Endothelial cell (in vitro differentiated cells): ENCODE results near the gene GRAP2. TPM values are rescaled to one million over a fixed set of nuclear protein-coding genes. Genes with fewer than 3 reads are reported as not detected.

Source experiments
- DNase-seq: peaks from one replicate; pipeline ENCODE4 v3.0.0; 2021; ENCODE audit warnings: low spot score
- H3K27ac Mint-ChIP-seq: one replicate; pipeline ENCODE4 v1.8.0; 2021; ENCODE audit warnings: mixed read lengths, inconsistent platforms; ENCODE audit not compliant: unreplicated experiment
- H3K27me3 Mint-ChIP-seq: one replicate; pipeline ENCODE4 v1.8.0; 2021; ENCODE audit warnings: mild to moderate bottlenecking, moderate library complexity, mixed read lengths, inconsistent platforms; ENCODE audit not compliant: unreplicated experiment
- H3K36me3 Mint-ChIP-seq: one replicate; pipeline ENCODE4 v1.8.0; 2021; ENCODE audit warnings: mild to moderate bottlenecking, low read depth, mixed read lengths, inconsistent platforms; ENCODE audit not compliant: unreplicated experiment
- H3K4me1 Mint-ChIP-seq: one replicate; pipeline ENCODE4 v1.8.0; 2021; ENCODE audit warnings: mild to moderate bottlenecking, mixed read lengths, inconsistent platforms; ENCODE audit not compliant: unreplicated experiment
- H3K4me3 Mint-ChIP-seq: one replicate; pipeline ENCODE4 v1.8.0; 2021; ENCODE audit warnings: mild to moderate bottlenecking, mixed read lengths, inconsistent platforms; ENCODE audit not compliant: unreplicated experiment
- H3K9me3 Mint-ChIP-seq: one replicate; pipeline ENCODE4 v1.8.0; 2021; ENCODE audit warnings: mixed read lengths, inconsistent platforms; ENCODE audit not compliant: unreplicated experiment
- total RNA-seq: library from RNA; stranded (reverse); fragmentation: NEBNext Ultra II Directional; extraction: Animal tissue kit (Norgen Biotek cat#: 25700); gene quantifications from one replicate; pipeline ENCODE4 v1.2.1, GENCODE V29; 2021; ENCODE audit not compliant: unreplicated experiment
- TF ChIP-seq, protein P1 (sequence below): fragments of 200-600 bp; sonication (generic); IDR thresholded peaks from one replicate; pipeline ENCODE4 v1.5.0; 2021; ENCODE audit warnings: antibody characterized with exemption; ENCODE audit not compliant: unreplicated experiment

Gene GRAP2
- total RNA-seq, 1 donor from 2014 or later, result 20.5 TPM

DNA sequence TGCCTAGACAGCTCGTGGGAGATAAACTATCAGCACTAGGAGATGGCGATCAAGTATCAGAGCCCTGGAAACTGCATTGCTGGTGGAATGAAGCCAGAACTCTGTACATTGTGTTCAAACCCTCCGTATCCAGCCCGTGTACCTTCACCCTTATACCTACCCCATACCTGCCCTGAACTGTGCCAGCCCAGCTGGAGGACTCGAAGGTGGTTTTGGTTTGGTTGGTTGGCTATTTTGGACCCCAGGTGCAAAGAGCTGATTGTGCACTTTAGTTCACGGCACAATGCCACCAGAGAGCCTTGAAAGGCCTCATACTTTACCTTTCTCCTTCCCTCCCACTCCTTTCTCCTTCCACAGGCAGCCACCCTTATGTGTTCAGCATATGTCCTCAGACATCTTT is 109.9 kb downstream of the GRAP2 start:
- Mint-ChIP-seq H3K27me3 (peaks cover 8% of the 10 kb centered on the region), H3K36me3 (peaks cover 5% of the 10 kb centered on the region), H3K9me3 (no peaks in the 10 kb centered on the region), H3K4me3 (no peak overlapping the region), H3K27ac (no peak overlapping the region), H3K4me1 (peaks cover 16% of the 10 kb centered on the region)
- TF ChIP-seq, protein P1, sequence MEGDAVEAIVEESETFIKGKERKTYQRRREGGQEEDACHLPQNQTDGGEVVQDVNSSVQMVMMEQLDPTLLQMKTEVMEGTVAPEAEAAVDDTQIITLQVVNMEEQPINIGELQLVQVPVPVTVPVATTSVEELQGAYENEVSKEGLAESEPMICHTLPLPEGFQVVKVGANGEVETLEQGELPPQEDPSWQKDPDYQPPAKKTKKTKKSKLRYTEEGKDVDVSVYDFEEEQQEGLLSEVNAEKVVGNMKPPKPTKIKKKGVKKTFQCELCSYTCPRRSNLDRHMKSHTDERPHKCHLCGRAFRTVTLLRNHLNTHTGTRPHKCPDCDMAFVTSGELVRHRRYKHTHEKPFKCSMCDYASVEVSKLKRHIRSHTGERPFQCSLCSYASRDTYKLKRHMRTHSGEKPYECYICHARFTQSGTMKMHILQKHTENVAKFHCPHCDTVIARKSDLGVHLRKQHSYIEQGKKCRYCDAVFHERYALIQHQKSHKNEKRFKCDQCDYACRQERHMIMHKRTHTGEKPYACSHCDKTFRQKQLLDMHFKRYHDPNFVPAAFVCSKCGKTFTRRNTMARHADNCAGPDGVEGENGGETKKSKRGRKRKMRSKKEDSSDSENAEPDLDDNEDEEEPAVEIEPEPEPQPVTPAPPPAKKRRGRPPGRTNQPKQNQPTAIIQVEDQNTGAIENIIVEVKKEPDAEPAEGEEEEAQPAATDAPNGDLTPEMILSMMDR, result no peak
- DNase-seq, result no peak

DNA sequence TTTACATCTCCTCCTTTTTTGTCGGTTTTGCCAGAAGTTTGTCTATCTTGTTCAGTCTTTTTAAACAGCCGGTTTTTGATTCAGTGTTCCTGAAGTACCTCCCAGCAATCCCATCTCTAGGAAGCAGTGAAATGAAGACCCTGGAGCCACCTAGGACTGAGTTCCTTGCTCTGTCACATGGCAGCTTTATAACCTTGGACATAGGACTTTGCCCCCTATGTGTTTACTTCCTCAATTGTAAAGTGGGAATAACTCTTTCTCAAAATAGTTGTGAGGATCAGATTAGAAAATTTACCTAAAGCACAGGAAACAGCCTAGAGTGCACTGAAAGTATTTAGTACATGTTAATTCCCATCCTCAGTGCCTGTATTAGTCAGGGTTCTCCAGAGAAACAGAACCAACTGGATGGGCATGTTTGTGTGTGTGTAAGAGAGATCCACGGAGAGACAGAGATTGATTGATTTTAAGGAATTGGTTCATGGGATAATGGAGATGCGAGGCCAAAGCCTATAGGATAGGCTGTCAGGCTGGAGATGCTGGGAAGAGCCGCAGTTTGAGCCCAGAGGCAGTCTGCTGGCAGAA is 113.9 kb downstream of the GRAP2 start:
- Mint-ChIP-seq H3K27me3 (peaks cover 2% of the 10 kb centered on the region), H3K27ac (no peak overlapping the region), H3K4me3 (no peak overlapping the region)

DNA sequence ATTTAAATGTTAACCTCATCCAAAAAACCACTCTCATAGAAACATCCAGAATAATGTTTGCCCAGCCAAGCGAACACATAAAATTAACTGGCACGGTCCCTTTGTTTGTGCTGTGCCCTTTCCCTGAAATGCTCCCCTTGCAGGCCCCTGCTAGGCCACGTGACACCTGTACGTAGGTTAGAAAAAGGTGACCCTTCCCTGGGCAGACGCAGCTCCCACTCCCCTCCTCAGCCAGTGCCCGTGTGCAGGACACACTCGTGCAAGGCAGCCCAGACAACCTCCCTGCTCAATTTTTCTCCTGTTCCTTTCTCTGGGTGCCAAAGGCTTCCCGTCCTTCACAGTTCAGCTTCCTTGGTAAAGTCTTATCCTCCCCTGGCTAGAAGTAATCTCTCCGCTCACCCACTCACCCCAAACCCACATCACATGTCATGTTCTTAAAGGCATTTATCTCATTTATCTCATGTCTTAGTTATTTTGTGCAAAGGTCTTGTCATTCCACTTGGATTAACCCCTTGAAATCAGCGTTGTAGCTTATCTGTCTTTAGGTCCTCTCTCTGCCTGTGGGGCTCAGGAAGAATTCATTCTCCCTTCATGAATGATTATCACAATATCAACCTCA is 114.6 kb downstream of the GRAP2 start:
- TF ChIP-seq, protein P1, result no peak
- no peaks in the 10 kb centered on the region for H3K4me1 Mint-ChIP-seq
- DNase-seq, result no peak
- H3K9me3 Mint-ChIP-seq, result no peaks in the 10 kb centered on the region
- H3K27me3 Mint-ChIP-seq, result peaks cover 2% of the 10 kb centered on the region
- H3K4me3 Mint-ChIP-seq, result no peak overlapping the region
- no peaks in the 10 kb centered on the region for H3K36me3 Mint-ChIP-seq
- no peak overlapping the region for H3K27ac Mint-ChIP-seq

More for the DNA sequence above, 113.9 kb downstream of the GRAP2 start:
- TF ChIP-seq, protein P1, result no peak
- Mint-ChIP-seq H3K36me3 (no peaks in the 10 kb centered on the region), H3K4me1 (no peaks in the 10 kb centered on the region), H3K9me3 (no peaks in the 10 kb centered on the region)
- DNase-seq, result no peak

DNA sequence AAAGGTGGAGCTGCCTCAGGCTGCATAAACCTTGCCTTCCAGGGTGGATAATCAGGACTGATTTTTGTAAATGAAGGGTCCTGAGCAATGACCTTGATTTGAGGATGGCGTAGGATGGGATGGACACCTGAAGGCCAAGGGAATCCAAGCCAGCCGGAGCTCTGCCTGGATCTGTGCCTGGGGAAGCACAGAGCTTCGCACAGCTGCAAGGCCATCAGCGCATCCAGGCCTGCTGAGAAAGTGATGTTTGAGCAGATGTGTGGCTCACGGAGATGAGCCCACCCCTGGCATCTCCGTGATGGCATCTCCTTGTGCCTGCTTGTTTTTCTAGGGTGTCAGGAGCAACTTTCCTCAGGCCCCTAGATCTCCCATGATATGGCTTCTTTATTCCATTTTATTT is 117.2 kb downstream of the GRAP2 start:
- TF ChIP-seq, protein P1, result no peak
- no peak for DNase-seq
- Mint-ChIP-seq H3K36me3 (no peaks in the 10 kb centered on the region), H3K27me3 (peaks cover 2% of the 10 kb centered on the region), H3K9me3 (no peaks in the 10 kb centered on the region), H3K4me1 (no peaks in the 10 kb centered on the region), H3K27ac (no peak overlapping the region), H3K4me3 (no peak overlapping the region)

DNA sequence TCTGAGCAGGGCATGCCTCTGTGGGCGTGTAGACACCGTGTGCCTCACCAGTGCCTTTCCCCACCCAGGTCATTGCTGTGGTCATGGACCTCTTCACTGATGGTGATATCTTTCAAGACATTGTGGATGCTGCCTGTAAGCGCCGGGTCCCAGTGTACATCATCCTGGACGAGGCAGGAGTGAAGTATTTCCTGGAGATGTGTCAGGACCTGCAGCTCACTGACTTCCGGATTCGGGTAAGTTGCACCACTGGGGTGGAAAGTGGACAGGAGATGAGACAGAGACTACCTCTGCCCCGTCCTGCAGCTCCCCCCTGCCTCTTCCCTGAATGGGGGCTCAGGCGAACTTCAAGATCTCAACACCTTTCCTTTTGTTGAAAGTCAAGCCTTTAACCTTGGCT is 118.2 kb downstream of the GRAP2 start:
- no peak overlapping the region for H3K4me3 Mint-ChIP-seq
- DNase-seq, result no peak
- no peaks in the 10 kb centered on the region for H3K27me3 Mint-ChIP-seq
- TF ChIP-seq, protein P1, result no peak
- no peaks in the 10 kb centered on the region for H3K36me3 Mint-ChIP-seq
- H3K9me3 Mint-ChIP-seq, result no peaks in the 10 kb centered on the region
- no peaks in the 10 kb centered on the region for H3K4me1 Mint-ChIP-seq
- H3K27ac Mint-ChIP-seq, result no peak overlapping the region
